NB4 (cell line): ENCODE measurements around the gene AHCY.

Experiments used
- MAX ChIP-seq: IDR thresholded peaks from 2 replicates; pipeline ENCODE4 v1.6.1; 2011; ENCODE audit warnings: low read depth, low read length
- POLR2A ChIP-seq: IDR thresholded peaks from 2 replicates; pipeline ENCODE4 v1.6.1; 2011; ENCODE audit warnings: mild to moderate bottlenecking; ENCODE audit not compliant: insufficient read length; ENCODE audit errors: extremely low read depth
- TF ChIP-seq, protein P1 (sequence below): IDR thresholded peaks from one replicate; pipeline ENCODE4 v1.5.1; 2012; ENCODE audit warnings: low read depth, low read length

GRCh38 chr20:34334654-34335407, 31.7 kb upstream of the AHCY start:
- TF ChIP-seq, protein P1, sequence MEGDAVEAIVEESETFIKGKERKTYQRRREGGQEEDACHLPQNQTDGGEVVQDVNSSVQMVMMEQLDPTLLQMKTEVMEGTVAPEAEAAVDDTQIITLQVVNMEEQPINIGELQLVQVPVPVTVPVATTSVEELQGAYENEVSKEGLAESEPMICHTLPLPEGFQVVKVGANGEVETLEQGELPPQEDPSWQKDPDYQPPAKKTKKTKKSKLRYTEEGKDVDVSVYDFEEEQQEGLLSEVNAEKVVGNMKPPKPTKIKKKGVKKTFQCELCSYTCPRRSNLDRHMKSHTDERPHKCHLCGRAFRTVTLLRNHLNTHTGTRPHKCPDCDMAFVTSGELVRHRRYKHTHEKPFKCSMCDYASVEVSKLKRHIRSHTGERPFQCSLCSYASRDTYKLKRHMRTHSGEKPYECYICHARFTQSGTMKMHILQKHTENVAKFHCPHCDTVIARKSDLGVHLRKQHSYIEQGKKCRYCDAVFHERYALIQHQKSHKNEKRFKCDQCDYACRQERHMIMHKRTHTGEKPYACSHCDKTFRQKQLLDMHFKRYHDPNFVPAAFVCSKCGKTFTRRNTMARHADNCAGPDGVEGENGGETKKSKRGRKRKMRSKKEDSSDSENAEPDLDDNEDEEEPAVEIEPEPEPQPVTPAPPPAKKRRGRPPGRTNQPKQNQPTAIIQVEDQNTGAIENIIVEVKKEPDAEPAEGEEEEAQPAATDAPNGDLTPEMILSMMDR, result no peak
- TF ChIP-seq POLR2A, result no peak
- no peak for TF ChIP-seq MAX
